ENCODE measurements around the gene TXNDC11. TPM values are rescaled to one million over a fixed set of nuclear protein-coding genes. Genes with fewer than 3 reads are reported as not detected.

Gene TXNDC11
- total and polyA plus RNA-seq, 10 of the 15 experiments (the other 5 are each of a cell fraction or from before 2014, with no cell fraction given): 1.7 to 86.7 (median 54.4) TPM

DNA sequence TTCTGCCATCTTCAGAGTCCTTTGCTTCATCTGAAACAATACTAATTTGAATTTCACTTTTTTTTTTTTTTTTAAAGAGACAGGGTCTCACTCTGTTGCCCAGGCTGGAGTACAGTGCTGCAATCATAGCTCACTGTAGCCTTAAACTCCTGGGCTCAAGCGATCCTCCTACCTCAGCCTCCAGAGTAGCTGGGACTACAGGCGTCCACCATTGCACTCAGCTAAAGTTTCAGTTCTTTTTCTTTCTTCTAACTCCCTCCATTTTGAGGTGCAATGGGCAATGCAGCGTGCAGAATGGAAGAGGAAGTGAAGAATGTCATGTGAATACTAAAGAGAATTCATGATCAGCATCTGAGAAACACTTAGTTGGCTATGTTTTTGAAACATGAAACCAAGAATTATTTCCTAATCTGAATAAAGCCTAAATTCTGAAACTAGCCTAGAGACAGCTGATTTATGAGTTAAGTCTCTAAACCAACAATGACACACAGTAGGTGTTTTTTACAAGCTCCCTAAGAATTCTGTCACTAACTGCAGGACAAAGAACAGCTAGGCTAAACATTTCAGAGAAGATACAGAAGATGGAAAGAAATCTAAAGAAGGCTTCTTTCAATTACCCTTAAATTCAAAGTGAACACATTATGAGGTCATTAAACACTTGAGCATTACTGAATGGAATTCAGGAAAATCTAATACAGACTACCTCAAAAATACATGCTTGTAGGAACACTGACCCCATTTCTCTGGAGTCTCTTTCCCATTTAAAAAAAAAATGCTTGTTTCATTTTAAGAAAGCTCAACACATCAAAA is 53.4 kb downstream of the TXNDC11 start (continued):
- TF ChIP-seq, protein P1, sequence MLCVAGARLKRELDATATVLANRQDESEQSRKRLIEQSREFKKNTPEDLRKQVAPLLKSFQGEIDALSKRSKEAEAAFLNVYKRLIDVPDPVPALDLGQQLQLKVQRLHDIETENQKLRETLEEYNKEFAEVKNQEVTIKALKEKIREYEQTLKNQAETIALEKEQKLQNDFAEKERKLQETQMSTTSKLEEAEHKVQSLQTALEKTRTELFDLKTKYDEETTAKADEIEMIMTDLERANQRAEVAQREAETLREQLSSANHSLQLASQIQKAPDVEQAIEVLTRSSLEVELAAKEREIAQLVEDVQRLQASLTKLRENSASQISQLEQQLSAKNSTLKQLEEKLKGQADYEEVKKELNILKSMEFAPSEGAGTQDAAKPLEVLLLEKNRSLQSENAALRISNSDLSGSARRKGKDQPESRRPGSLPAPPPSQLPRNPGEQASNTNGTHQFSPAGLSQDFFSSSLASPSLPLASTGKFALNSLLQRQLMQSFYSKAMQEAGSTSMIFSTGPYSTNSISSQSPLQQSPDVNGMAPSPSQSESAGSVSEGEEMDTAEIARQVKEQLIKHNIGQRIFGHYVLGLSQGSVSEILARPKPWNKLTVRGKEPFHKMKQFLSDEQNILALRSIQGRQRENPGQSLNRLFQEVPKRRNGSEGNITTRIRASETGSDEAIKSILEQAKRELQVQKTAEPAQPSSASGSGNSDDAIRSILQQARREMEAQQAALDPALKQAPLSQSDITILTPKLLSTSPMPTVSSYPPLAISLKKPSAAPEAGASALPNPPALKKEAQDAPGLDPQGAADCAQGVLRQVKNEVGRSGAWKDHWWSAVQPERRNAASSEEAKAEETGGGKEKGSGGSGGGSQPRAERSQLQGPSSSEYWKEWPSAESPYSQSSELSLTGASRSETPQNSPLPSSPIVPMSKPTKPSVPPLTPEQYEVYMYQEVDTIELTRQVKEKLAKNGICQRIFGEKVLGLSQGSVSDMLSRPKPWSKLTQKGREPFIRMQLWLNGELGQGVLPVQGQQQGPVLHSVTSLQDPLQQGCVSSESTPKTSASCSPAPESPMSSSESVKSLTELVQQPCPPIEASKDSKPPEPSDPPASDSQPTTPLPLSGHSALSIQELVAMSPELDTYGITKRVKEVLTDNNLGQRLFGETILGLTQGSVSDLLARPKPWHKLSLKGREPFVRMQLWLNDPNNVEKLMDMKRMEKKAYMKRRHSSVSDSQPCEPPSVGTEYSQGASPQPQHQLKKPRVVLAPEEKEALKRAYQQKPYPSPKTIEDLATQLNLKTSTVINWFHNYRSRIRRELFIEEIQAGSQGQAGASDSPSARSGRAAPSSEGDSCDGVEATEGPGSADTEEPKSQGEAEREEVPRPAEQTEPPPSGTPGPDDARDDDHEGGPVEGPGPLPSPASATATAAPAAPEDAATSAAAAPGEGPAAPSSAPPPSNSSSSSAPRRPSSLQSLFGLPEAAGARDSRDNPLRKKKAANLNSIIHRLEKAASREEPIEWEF (IDR thresholded peaks at IDR 0.05; ENCODE audit: insufficient replicate concordance, low read depth, low read length): peak; percentile 41
- peak; percentile 92 for TF ChIP-seq ZNF217 (IDR thresholded peaks at IDR 0.05)
- TF ChIP-seq ZNF384 (IDR thresholded peaks at IDR 0.05; ENCODE audit: borderline replicate concordance, low read depth, low read length): peak; percentile 87
- no peak for TF ChIP-seq FOS (IDR thresholded peaks at IDR 0.05; ENCODE audit: borderline replicate concordance, extremely low read depth, insufficient read length)
- TF ChIP-seq ATF7 (IDR thresholded peaks at IDR 0.05; ENCODE audit: low read depth): peak; percentile 80
- peak; percentile 52; the same call in 1 of the 2 replicates for TF ChIP-seq BCL11A (IDR thresholded peaks at IDR 0.05; ENCODE audit: low read depth, low read length)
- TF ChIP-seq MTA2 (IDR thresholded peaks at IDR 0.05; ENCODE audit: low read depth): peak; percentile 51
- TF ChIP-seq, protein P2, sequence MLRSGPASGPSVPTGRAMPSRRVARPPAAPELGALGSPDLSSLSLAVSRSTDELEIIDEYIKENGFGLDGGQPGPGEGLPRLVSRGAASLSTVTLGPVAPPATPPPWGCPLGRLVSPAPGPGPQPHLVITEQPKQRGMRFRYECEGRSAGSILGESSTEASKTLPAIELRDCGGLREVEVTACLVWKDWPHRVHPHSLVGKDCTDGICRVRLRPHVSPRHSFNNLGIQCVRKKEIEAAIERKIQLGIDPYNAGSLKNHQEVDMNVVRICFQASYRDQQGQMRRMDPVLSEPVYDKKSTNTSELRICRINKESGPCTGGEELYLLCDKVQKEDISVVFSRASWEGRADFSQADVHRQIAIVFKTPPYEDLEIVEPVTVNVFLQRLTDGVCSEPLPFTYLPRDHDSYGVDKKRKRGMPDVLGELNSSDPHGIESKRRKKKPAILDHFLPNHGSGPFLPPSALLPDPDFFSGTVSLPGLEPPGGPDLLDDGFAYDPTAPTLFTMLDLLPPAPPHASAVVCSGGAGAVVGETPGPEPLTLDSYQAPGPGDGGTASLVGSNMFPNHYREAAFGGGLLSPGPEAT (IDR thresholded peaks at IDR 0.05; ENCODE audit: low read depth): peak; percentile 92
- peak; percentile 45; the same call in 1 of the 2 replicates for TF ChIP-seq IKZF1 (conservative IDR thresholded peaks at IDR 0.05)
- TF ChIP-seq, protein P3, sequence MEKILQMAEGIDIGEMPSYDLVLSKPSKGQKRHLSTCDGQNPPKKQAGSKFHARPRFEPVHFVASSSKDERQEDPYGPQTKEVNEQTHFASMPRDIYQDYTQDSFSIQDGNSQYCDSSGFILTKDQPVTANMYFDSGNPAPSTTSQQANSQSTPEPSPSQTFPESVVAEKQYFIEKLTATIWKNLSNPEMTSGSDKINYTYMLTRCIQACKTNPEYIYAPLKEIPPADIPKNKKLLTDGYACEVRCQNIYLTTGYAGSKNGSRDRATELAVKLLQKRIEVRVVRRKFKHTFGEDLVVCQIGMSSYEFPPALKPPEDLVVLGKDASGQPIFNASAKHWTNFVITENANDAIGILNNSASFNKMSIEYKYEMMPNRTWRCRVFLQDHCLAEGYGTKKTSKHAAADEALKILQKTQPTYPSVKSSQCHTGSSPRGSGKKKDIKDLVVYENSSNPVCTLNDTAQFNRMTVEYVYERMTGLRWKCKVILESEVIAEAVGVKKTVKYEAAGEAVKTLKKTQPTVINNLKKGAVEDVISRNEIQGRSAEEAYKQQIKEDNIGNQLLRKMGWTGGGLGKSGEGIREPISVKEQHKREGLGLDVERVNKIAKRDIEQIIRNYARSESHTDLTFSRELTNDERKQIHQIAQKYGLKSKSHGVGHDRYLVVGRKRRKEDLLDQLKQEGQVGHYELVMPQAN (conservative IDR thresholded peaks at IDR 0.05): no peak
- TF ChIP-seq KLF5 (IDR thresholded peaks at IDR 0.05; ENCODE audit: partially characterized antibody): no peak
- peak; percentile 13; the same call in 1 of the 3 replicates for TF ChIP-seq POU2F2 (IDR thresholded peaks at IDR 0.05; ENCODE audit: borderline replicate concordance, low read depth, low read length)
- TF ChIP-seq FOXK2 (IDR thresholded peaks at IDR 0.05): no peak
- TF ChIP-seq, protein P4, sequence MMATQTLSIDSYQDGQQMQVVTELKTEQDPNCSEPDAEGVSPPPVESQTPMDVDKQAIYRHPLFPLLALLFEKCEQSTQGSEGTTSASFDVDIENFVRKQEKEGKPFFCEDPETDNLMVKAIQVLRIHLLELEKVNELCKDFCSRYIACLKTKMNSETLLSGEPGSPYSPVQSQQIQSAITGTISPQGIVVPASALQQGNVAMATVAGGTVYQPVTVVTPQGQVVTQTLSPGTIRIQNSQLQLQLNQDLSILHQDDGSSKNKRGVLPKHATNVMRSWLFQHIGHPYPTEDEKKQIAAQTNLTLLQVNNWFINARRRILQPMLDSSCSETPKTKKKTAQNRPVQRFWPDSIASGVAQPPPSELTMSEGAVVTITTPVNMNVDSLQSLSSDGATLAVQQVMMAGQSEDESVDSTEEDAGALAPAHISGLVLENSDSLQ (IDR thresholded peaks at IDR 0.05): peak; percentile 75
- TF ChIP-seq BHLHE40 (IDR thresholded peaks at IDR 0.05; ENCODE audit: borderline replicate concordance in 1 of 2, low read depth in 2 of 2, low read length in 1 of 2): peak; percentile 72 to 81; a peak in 3 of 4 replicates
